GM23338 (cell line): ENCODE results near the gene BANP. TPM values are rescaled to one million over a fixed set of nuclear protein-coding genes. Genes with fewer than 3 reads are reported as not detected.

ENCODE experiments used
- ATAC-seq: fragments of 200-7000 bp; cut with Tn5 transposase; 3 replicates; pipeline ENCODE4 v1.9.1; 2020
- DNase-seq: peaks from one replicate; pipeline ENCODE4 v3.0.0-alpha.2; 2015; ENCODE audit warnings: low spot score
- H2AFZ ChIP-seq: fragments of 200-600 bp; sonication (generic); 2 replicates; pipeline ENCODE4 v1.8.0; 2016; ENCODE audit warnings: antibody characterized with exemption, mild to moderate bottlenecking, moderate library complexity
- H3F3A ChIP-seq: fragments of 200-600 bp; sonication (generic); replicated peaks from 2 replicates; pipeline ENCODE4 v1.8.0; 2017; ENCODE audit warnings: antibody characterized with exemption, mixed run types, low read depth
- H3K27ac ChIP-seq: fragments of 200-600 bp; sonication (generic); 2 replicates; pipeline ENCODE4 v1.6.1; 2016; ENCODE audit warnings: low read depth
- H3K27me3 ChIP-seq: fragments of 200-600 bp; sonication (generic); 2 replicates; pipeline ENCODE4 v1.8.0; 2016; ENCODE audit warnings: mild to moderate bottlenecking, mixed run types, moderate library complexity; ENCODE audit not compliant: insufficient read depth
- H3K36me3 ChIP-seq: fragments of 200-600 bp; sonication (generic); 2 replicates; pipeline ENCODE4 v1.8.0; 2016; ENCODE audit warnings: mild to moderate bottlenecking; ENCODE audit not compliant: insufficient read depth
- H3K4me1 ChIP-seq: fragments of 200-600 bp; sonication (generic); 2 replicates; pipeline ENCODE4 v1.8.0; 2016; ENCODE audit warnings: mild to moderate bottlenecking, moderate library complexity; ENCODE audit not compliant: insufficient read depth
- H3K4me2 ChIP-seq: fragments of 200-600 bp; sonication (generic); 2 replicates; pipeline ENCODE4 v1.7.1; 2017; ENCODE audit warnings: mixed run types
- H3K4me3 ChIP-seq: fragments of 200-600 bp; sonication (generic); 2 replicates; pipeline ENCODE4 v1.6.1; 2016; ENCODE audit warnings: mixed run types
- H3K79me2 ChIP-seq: fragments of 200-600 bp; sonication (generic); replicated peaks from 2 replicates; pipeline ENCODE4 v1.8.0; 2017; ENCODE audit warnings: mild to moderate bottlenecking; ENCODE audit not compliant: insufficient read depth
- H3K9me2 ChIP-seq: fragments of 200-600 bp; sonication (generic); 2 replicates; pipeline ENCODE4 v1.8.0; 2017; ENCODE audit not compliant: insufficient read depth
- H4K20me1 ChIP-seq: fragments of 200-600 bp; sonication (generic); replicated peaks from 2 replicates; pipeline ENCODE4 v1.8.0; 2017; ENCODE audit warnings: mild to moderate bottlenecking; ENCODE audit not compliant: insufficient read depth
- H3K27ac Mint-ChIP-seq: 2 replicates; pipeline ENCODE4 v1.8.0; 2020; ENCODE audit warnings: inconsistent platforms, mild to moderate bottlenecking, moderate library complexity, mixed read lengths
- H3K27me3 Mint-ChIP-seq: 3 replicates; pipeline ENCODE4 v1.8.0; 2022; ENCODE audit warnings: low read depth, mild to moderate bottlenecking, moderate library complexity, mixed read lengths, inconsistent platforms; ENCODE audit not compliant: insufficient read depth, poor library complexity
- H3K36me3 Mint-ChIP-seq: 3 replicates; pipeline ENCODE4 v1.8.0; 2021; ENCODE audit warnings: low read depth, mild to moderate bottlenecking, inconsistent platforms, moderate library complexity, mixed read lengths
- H3K4me1 Mint-ChIP-seq: 3 replicates; pipeline ENCODE4 v1.8.0; 2020; ENCODE audit warnings: mild to moderate bottlenecking, inconsistent platforms, mixed read lengths
- H3K4me3 Mint-ChIP-seq: 3 replicates; pipeline ENCODE4 v1.8.0; 2021; ENCODE audit warnings: moderate library complexity, mild to moderate bottlenecking, inconsistent platforms, mixed read lengths
- H3K9me3 Mint-ChIP-seq: 3 replicates; pipeline ENCODE4 v1.8.0; 2020; ENCODE audit warnings: moderate library complexity, mild to moderate bottlenecking, inconsistent platforms, mixed read lengths
- CREB1 ChIP-seq: fragments of 250-450 bp; sonication (Bioruptor Pico); IDR thresholded peaks from 2 replicates; pipeline ENCODE4 v1.5.0; 2020; ENCODE audit warnings: low read depth, mild to moderate bottlenecking, moderate library complexity
- CTCF ChIP-seq, 2 experiments: fragments of 200-600 bp in 1 of 2; sonication (generic) in 1 of 2; conservative IDR thresholded peaks; 2 replicates each; pipeline versions ENCODE4 v1.5.1 to v1.6.1; 2016 to 2017; ENCODE audit warnings: antibody characterized with exemption in 2 of 2, low read depth in 2 of 2, mild to moderate bottlenecking in 2 of 2, moderate library complexity in 1 of 2
- EZH2 ChIP-seq: fragments of 200-600 bp; sonication (generic); IDR thresholded peaks from one replicate; pipeline ENCODE4 v1.8.0; 2017; ENCODE audit warnings: antibody characterized with exemption, mild to moderate bottlenecking, low read depth; ENCODE audit not compliant: unreplicated experiment
- EZH2phosphoT487 ChIP-seq: fragments of 200-600 bp; sonication (generic); IDR thresholded peaks from one replicate; pipeline ENCODE4 v1.8.1; 2018; ENCODE audit warnings: antibody characterized with exemption; ENCODE audit not compliant: unreplicated experiment
- JUNB ChIP-seq: IDR thresholded peaks from one replicate; pipeline ENCODE4 v1.6.1; 2016; ENCODE audit warnings: antibody characterized with exemption; ENCODE audit not compliant: unreplicated experiment
- NANOG ChIP-seq: IDR thresholded peaks from 2 replicates; pipeline ENCODE4 v1.6.1; 2016; ENCODE audit warnings: antibody characterized with exemption, borderline replicate concordance
- POLR2AphosphoS5 ChIP-seq: IDR thresholded peaks from 2 replicates; pipeline ENCODE4 v1.6.1; 2016; ENCODE audit warnings: antibody characterized with exemption, low read depth
- STAT1 ChIP-seq: IDR thresholded peaks from one replicate; pipeline ENCODE4 v1.6.1; 2016; ENCODE audit warnings: antibody characterized with exemption; ENCODE audit not compliant: unreplicated experiment
- ZNF114 ChIP-seq: fragments of 250-450 bp; sonication (Bioruptor Pico); IDR thresholded peaks from 2 replicates; pipeline ENCODE4 v1.5.0; 2020; ENCODE audit warnings: mild to moderate bottlenecking, moderate library complexity
- ZNF331 ChIP-seq: fragments of 250-450 bp; sonication (Bioruptor Pico); IDR thresholded peaks from 2 replicates; pipeline ENCODE4 v1.5.0; 2020; ENCODE audit warnings: low read depth, mild to moderate bottlenecking, moderate library complexity
- polyA plus RNA-seq: library from polyadenylated mRNA; unstranded; fragments of >200 nt; fragmentation: Nextera tagmentation; extraction: Ambion mirVana; gene quantifications from 2 replicates; pipeline ENCODE4 v1.2.1, GENCODE V29; 2016
- total RNA-seq: library from RNA; depleted of rRNA; stranded (reverse); fragments of >200 nt; shearing (Covaris generic); gene quantifications from 2 replicates; pipeline ENCODE4 v1.2.3, GENCODE V29; 2014
- TF ChIP-seq, protein P1 (sequence below): IDR thresholded peaks from one replicate; pipeline ENCODE4 v1.6.1; 2018; ENCODE audit warnings: antibody characterized with exemption; ENCODE audit not compliant: unreplicated experiment
- TF ChIP-seq, protein P2 (sequence below): IDR thresholded peaks from 2 replicates; pipeline ENCODE4 v1.6.1; 2016; ENCODE audit warnings: antibody characterized with exemption
- TF ChIP-seq, protein P3 (sequence below): fragments of 250-450 bp; sonication (Bioruptor Pico); IDR thresholded peaks from 2 replicates; pipeline ENCODE4 v1.5.0; 2020; ENCODE audit warnings: mild to moderate bottlenecking, moderate library complexity

The BANP gene
- total and polyA plus RNA-seq, 2 experiments from 2014 or later, result 22.3 to 48.0 TPM

GRCh38 chr16:88007321-88007731 lies 56.1 kb downstream of the BANP start:
- Histone ChIP-seq H3K4me2 (no peak overlapping the region), H3K4me3 (no peak overlapping the region), H3K9me2 (no peaks in the 10 kb centered on the region), H4K20me1 (no peaks in the 10 kb centered on the region; the same call in 1 of the 2 replicates), H3K27me3 (no peaks in the 10 kb centered on the region), H3K36me3 (peaks cover 8% of the 10 kb centered on the region; the same call in 1 of the 2 replicates), H3K27ac (no peak overlapping the region), H2AFZ (no peak overlapping the region), H3K79me2 (peaks cover 13% of the 10 kb centered on the region), H3F3A (peaks cover 10% of the 10 kb centered on the region; the same call in 1 of the 2 replicates), H3K4me1 (peaks cover 4% of the 10 kb centered on the region; the same call in 1 of the 2 replicates)
- H3K4me3 Mint-ChIP-seq, result no peak overlapping the region
- ATAC-seq, result no peak
- H3K9me3 Mint-ChIP-seq, result peaks cover 21% of the 10 kb centered on the region
- peaks cover 4% of the 10 kb centered on the region for H3K27me3 Mint-ChIP-seq
- DNase-seq, result no peak
- H3K36me3 Mint-ChIP-seq, result peaks cover 71% of the 10 kb centered on the region
- TF ChIP-seq ZNF114 (CRISPR knock-in tag) (no peak), POLR2AphosphoS5 (no peak), CREB1 (no peak), STAT1 (no peak), CTCF (conservative IDR thresholded peaks at IDR 0.05; ENCODE audit: low read depth in 2 of 2) (no peak), ZNF331 (CRISPR knock-in tag) (no peak), JUNB (no peak), EZH2 (no peak), EZH2phosphoT487 (no peak), NANOG (no peak)
- TF ChIP-seq, protein P1, sequence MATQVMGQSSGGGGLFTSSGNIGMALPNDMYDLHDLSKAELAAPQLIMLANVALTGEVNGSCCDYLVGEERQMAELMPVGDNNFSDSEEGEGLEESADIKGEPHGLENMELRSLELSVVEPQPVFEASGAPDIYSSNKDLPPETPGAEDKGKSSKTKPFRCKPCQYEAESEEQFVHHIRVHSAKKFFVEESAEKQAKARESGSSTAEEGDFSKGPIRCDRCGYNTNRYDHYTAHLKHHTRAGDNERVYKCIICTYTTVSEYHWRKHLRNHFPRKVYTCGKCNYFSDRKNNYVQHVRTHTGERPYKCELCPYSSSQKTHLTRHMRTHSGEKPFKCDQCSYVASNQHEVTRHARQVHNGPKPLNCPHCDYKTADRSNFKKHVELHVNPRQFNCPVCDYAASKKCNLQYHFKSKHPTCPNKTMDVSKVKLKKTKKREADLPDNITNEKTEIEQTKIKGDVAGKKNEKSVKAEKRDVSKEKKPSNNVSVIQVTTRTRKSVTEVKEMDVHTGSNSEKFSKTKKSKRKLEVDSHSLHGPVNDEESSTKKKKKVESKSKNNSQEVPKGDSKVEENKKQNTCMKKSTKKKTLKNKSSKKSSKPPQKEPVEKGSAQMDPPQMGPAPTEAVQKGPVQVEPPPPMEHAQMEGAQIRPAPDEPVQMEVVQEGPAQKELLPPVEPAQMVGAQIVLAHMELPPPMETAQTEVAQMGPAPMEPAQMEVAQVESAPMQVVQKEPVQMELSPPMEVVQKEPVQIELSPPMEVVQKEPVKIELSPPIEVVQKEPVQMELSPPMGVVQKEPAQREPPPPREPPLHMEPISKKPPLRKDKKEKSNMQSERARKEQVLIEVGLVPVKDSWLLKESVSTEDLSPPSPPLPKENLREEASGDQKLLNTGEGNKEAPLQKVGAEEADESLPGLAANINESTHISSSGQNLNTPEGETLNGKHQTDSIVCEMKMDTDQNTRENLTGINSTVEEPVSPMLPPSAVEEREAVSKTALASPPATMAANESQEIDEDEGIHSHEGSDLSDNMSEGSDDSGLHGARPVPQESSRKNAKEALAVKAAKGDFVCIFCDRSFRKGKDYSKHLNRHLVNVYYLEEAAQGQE, result no peak
- TF ChIP-seq, protein P2, sequence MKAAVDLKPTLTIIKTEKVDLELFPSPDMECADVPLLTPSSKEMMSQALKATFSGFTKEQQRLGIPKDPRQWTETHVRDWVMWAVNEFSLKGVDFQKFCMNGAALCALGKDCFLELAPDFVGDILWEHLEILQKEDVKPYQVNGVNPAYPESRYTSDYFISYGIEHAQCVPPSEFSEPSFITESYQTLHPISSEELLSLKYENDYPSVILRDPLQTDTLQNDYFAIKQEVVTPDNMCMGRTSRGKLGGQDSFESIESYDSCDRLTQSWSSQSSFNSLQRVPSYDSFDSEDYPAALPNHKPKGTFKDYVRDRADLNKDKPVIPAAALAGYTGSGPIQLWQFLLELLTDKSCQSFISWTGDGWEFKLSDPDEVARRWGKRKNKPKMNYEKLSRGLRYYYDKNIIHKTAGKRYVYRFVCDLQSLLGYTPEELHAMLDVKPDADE, result no peak
- TF ChIP-seq, protein P3, sequence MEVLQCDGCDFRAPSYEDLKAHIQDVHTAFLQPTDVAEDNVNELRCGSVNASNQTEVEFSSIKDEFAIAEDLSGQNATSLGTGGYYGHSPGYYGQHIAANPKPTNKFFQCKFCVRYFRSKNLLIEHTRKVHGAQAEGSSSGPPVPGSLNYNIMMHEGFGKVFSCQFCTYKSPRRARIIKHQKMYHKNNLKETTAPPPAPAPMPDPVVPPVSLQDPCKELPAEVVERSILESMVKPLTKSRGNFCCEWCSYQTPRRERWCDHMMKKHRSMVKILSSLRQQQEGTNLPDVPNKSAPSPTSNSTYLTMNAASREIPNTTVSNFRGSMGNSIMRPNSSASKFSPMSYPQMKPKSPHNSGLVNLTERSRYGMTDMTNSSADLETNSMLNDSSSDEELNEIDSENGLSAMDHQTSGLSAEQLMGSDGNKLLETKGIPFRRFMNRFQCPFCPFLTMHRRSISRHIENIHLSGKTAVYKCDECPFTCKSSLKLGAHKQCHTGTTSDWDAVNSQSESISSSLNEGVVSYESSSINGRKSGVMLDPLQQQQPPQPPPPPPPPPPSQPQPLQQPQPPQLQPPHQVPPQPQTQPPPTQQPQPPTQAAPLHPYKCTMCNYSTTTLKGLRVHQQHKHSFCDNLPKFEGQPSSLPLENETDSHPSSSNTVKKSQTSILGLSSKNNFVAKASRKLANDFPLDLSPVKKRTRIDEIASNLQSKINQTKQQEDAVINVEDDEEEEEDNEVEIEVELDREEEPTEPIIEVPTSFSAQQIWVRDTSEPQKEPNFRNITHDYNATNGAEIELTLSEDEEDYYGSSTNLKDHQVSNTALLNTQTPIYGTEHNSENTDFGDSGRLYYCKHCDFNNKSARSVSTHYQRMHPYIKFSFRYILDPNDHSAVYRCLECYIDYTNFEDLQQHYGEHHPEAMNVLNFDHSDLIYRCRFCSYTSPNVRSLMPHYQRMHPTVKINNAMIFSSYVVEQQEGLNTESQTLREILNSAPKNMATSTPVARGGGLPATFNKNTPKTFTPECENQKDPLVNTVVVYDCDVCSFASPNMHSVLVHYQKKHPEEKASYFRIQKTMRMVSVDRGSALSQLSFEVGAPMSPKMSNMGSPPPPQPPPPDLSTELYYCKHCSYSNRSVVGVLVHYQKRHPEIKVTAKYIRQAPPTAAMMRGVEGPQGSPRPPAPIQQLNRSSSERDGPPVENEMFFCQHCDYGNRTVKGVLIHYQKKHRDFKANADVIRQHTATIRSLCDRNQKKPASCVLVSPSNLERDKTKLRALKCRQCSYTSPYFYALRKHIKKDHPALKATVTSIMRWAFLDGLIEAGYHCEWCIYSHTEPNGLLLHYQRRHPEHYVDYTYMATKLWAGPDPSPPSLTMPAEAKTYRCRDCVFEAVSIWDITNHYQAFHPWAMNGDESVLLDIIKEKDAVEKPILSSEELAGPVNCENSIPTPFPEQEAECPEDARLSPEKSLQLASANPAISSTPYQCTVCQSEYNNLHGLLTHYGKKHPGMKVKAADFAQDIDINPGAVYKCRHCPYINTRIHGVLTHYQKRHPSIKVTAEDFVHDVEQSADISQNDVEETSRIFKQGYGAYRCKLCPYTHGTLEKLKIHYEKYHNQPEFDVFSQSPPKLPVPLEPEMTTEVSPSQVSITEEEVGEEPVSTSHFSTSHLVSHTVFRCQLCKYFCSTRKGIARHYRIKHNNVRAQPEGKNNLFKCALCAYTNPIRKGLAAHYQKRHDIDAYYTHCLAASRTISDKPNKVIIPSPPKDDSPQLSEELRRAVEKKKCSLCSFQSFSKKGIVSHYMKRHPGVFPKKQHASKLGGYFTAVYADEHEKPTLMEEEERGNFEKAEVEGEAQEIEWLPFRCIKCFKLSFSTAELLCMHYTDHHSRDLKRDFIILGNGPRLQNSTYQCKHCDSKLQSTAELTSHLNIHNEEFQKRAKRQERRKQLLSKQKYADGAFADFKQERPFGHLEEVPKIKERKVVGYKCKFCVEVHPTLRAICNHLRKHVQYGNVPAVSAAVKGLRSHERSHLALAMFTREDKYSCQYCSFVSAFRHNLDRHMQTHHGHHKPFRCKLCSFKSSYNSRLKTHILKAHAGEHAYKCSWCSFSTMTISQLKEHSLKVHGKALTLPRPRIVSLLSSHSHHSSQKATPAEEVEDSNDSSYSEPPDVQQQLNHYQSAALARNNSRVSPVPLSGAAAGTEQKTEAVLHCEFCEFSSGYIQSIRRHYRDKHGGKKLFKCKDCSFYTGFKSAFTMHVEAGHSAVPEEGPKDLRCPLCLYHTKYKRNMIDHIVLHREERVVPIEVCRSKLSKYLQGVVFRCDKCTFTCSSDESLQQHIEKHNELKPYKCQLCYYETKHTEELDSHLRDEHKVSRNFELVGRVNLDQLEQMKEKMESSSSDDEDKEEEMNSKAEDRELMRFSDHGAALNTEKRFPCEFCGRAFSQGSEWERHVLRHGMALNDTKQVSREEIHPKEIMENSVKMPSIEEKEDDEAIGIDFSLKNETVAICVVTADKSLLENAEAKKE (CRISPR knock-in tag), result no peak
- peak overlapping the region; percentile 22; the same call in 1 of the 2 replicates for H3K27ac Mint-ChIP-seq
- peaks cover 28% of the 10 kb centered on the region for H3K4me1 Mint-ChIP-seq
